Measurements from ENCODE around the gene DGKI.

The DGKI gene

DNA sequence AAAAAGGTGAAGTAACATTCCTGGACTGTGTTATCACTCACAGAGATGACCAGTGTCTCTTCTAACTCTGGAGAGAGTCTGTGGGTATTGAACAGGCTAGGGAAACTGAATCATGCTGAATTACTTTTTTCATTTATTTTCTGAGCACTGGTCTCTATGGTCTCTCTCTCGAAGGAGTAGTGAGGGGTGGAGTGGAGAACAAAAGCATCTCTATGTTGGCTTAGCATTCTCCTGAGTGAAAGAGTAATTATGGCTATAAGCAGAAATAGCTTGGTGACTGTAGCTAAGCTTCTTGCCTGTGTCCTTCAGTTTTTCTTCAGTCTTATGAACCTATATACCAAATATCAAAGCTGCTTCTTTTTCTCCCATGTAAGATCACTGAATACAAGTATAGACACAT is 438.6 kb downstream of the DGKI start:
- TF ChIP-seq CTCF (IDR thresholded peaks at IDR 0.05; ENCODE audit: control insufficient read depth, insufficient read depth, low read depth, low read length, missing control alignments): no peak

GRCh38 chr7:137407078-137407477 is 439.7 kb downstream of the DGKI start:
- DNase-seq (ENCODE audit: low read depth): no peak
- no peak overlapping the region for H3K4me3 ChIP-seq (ENCODE audit: control insufficient read depth, low read depth, low read length)
- no peak for TF ChIP-seq CTCF (IDR thresholded peaks at IDR 0.05; ENCODE audit: control insufficient read depth, insufficient read depth, low read depth, low read length, missing control alignments)

More for the DNA sequence above, 438.6 kb downstream of the DGKI start:
- no peak overlapping the region for H3K4me3 ChIP-seq (ENCODE audit: control insufficient read depth, low read depth, low read length)
- no peak for DNase-seq (ENCODE audit: low read depth)

GRCh38 chr7:137404660-137405317 is 442.0 kb downstream of the DGKI start:
- no peak for TF ChIP-seq CTCF (IDR thresholded peaks at IDR 0.05; ENCODE audit: control insufficient read depth, insufficient read depth, low read depth, low read length, missing control alignments)
- DNase-seq (ENCODE audit: low read depth): no peak
- H3K4me3 ChIP-seq (ENCODE audit: control insufficient read depth, low read depth, low read length): no peak overlapping the region

DNA sequence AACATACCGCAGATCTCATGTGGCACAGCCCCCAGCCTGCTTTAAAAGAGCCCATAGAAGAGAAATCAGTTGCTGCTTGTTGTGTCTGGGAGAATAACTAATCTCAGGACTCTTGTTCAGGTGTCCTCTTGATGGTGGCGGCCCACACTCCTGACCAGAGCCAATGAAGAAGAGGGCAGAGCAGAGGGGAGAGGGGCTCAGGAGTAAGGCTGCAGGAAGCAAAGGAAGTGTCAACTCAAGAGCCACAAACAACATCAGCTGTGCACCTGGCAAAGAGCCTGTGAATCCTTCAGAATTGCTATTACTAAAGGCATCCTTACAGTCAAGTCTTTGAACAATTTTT is 443.4 kb downstream of the DGKI start:
- no peak for TF ChIP-seq CTCF (IDR thresholded peaks at IDR 0.05; ENCODE audit: control insufficient read depth, insufficient read depth, low read depth, low read length, missing control alignments)
- DNase-seq (ENCODE audit: low read depth): no peak
- H3K4me3 ChIP-seq (ENCODE audit: control insufficient read depth, low read depth, low read length): no peak overlapping the region

GRCh38 chr7:137402536-137403352 is 444.0 kb downstream of the DGKI start:
- DNase-seq (ENCODE audit: low read depth): no peak
- TF ChIP-seq CTCF (IDR thresholded peaks at IDR 0.05; ENCODE audit: control insufficient read depth, insufficient read depth, low read depth, low read length, missing control alignments): no peak
- H3K4me3 ChIP-seq (ENCODE audit: control insufficient read depth, low read depth, low read length): no peak overlapping the region

DNA sequence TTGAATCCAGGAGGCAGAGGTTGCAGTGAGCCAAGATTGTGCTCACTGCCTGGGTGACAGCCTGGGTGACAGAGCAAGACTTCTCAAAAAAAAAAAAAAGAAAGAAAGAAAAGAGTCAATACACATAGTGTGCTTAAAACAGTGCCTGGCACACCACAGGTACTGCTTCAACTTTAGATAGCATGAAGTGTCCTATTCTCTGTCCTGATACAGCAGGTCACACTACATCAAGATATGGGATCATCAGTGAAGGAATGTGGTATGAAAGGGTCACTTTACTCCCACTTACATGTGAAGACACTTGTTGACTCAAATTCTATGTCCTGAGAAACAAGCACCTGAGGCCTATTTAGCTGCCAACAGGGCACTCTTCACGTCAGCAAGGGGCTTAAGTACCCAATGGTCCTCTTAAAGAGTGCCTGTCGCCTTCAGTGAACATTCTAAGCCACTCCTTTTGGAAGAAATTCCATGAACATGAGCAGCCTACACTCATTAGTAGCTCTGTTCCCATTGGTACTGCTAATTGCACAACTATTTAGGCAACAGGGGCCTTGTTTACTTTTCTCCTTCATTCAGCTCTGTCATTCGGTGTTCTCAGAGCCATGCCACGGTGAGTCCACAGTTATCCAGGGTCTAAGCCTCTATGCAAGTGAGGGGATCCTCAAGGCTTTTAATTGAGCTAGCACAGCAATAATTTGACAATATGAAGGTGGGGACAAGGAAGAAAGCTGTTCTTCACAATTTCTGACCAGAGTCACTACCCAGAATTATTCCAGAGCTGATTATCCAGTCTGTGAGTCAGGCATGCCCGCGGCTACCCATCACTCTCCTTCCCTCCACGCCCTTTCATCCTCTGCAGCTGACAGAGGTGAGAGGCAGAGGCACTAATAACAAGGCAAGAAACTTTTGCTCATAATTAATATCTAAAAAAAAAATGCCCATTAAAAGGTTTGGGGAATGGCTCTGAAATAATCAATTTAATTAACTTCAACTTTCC is 446.6 kb downstream of the DGKI start:
- no peak for DNase-seq (ENCODE audit: low read depth)
- H3K4me3 ChIP-seq (ENCODE audit: control insufficient read depth, low read depth, low read length): no peak overlapping the region
- no peak for TF ChIP-seq CTCF (IDR thresholded peaks at IDR 0.05; ENCODE audit: control insufficient read depth, insufficient read depth, low read depth, low read length, missing control alignments)

Data from AG09309 (cell line).